K562 (cell line): ENCODE data around the gene LRRC26. TPM values are rescaled to one million over a fixed set of nuclear protein-coding genes. Genes with fewer than 3 reads are reported as not detected.
A peak's percentile ranks its signal among the peaks of the same experiment; 100 is the strongest.

Source experiments
- ATAC-seq: fragments of 200-7000 bp; cut with Tn5 transposase; 3 replicates; pipeline ENCODE4 v1.9.1; 2020; ENCODE audit warnings: moderate library complexity
- BruUV-seq: library from RNA; stranded (reverse); fragments of 400-500 nt; replicated peaks from 2 replicates; lab custom pipeline; 2021; lab: Mats Ljungman, UMichigan
- CTCF ChIA-PET: fragments of 300-600 bp; formaldehyde crosslinking; extraction: SDS; loops from one replicate; lab custom pipeline; 2021; ENCODE audit warnings: low intra/inter-chr PET ratio; lab: Yijun Ruan, JAX
- POLR2A ChIA-PET: fragments of 300-600, 350-650 bp; sonication (Branson Sonifier 250); formaldehyde crosslinking; extraction: SDS; loops from one replicate; lab custom pipeline; 2021; ENCODE audit warnings: antibody characterized with exemption, inconsistent platforms; lab: Yijun Ruan, JAX
- DNase-seq, 4 experiments: peaks; one replicate each; pipeline versions ENCODE4 v3.0.0 to v3.0.0-alpha.2; 2011 to 2018; ENCODE audit warnings: low spot score in 3 of 4, mixed read lengths in 3 of 4; ENCODE audit errors: extremely low read depth in 1 of 4
- FAIRE-seq: peaks from 2 replicates; lab custom pipeline; 2011; peaks lifted over from hg19 to GRCh38; lab: Jason Lieb, UNC
- H2AFZ ChIP-seq: 2 replicates; pipeline ENCODE4 v1.6.0; 2011; ENCODE audit warnings: low read depth, low read length, control low read depth, inconsistent platforms
- H3K27ac ChIP-seq: fragments of 200-600 bp; 3 replicates; pipeline ENCODE4 v1.8.0; 2011; ENCODE audit warnings: low read depth, mild to moderate bottlenecking, control low read depth, inconsistent platforms, low read length, moderate library complexity, mixed read lengths; ENCODE audit errors: extremely low read depth
- H3K27me3 ChIP-seq, 2 experiments: fragments of 300-600 bp in 1 of 2; 2 replicates in 1 of 2; 3 replicates in 1 of 2; pipeline versions ENCODE4 v1.6.0 to v1.8.0; 2011; ENCODE audit warnings: inconsistent platforms in 2 of 2, low read length in 2 of 2, mild to moderate bottlenecking in 1 of 2, mixed read lengths in 1 of 2, moderate library complexity in 1 of 2; ENCODE audit not compliant: control insufficient read depth in 2 of 2, insufficient read depth in 2 of 2
- H3K36me3 ChIP-seq: fragments of 300-600 bp; 3 replicates; pipeline ENCODE4 v1.8.0; 2011; ENCODE audit warnings: mild to moderate bottlenecking, low read length, inconsistent platforms; ENCODE audit not compliant: control insufficient read depth, insufficient read depth
- H3K4me1 ChIP-seq, 2 experiments: fragments of 200-600 bp in 1 of 2; replicated peaks in 1 of 2; 2 replicates in 1 of 2; 3 replicates in 1 of 2; pipeline versions ENCODE4 v1.5.1 to v1.8.0; 2011; ENCODE audit warnings: inconsistent platforms in 2 of 2, low read length in 2 of 2, mild to moderate bottlenecking in 1 of 2, mixed read lengths in 1 of 2, moderate library complexity in 1 of 2; ENCODE audit not compliant: control insufficient read depth in 2 of 2, insufficient read depth in 2 of 2
- H3K4me2 ChIP-seq: 2 replicates; pipeline ENCODE4 v1.6.1; 2011; ENCODE audit warnings: low read length, control low read depth, inconsistent platforms, mixed read lengths; ENCODE audit not compliant: insufficient read depth
- H3K4me3 ChIP-seq: fragments of 200-600 bp; sonication (generic), shearing (Covaris generic); 2 replicates; pipeline ENCODE4 v1.5.1; 2016; ENCODE audit warnings: control low read depth, inconsistent platforms
- H3K79me2 ChIP-seq: fragments of 200-600 bp; 3 replicates; pipeline ENCODE4 v1.8.0; 2011; ENCODE audit warnings: low read length, inconsistent platforms; ENCODE audit not compliant: control insufficient read depth, insufficient read depth
- H3K9ac ChIP-seq, 2 experiments: 2 replicates each; pipeline versions ENCODE4 v1.6.0 to v1.6.1; 2011; ENCODE audit warnings: low read depth in 2 of 2, low read length in 2 of 2, control low read depth in 1 of 2, inconsistent platforms in 1 of 2, mild to moderate bottlenecking in 1 of 2, mixed read lengths in 1 of 2; ENCODE audit not compliant: insufficient read depth in 1 of 2
- H3K9me1 ChIP-seq: one replicate; pipeline ENCODE4 v1.6.0; 2011; ENCODE audit warnings: inconsistent platforms, mild to moderate bottlenecking, low read length, moderate library complexity; ENCODE audit not compliant: control insufficient read depth, insufficient read depth
- H3K9me3 ChIP-seq: replicated peaks from 2 replicates; pipeline ENCODE4 v1.5.1; 2011; ENCODE audit warnings: low read depth, low read length, inconsistent platforms; ENCODE audit not compliant: control insufficient read depth, insufficient read depth
- H4K20me1 ChIP-seq: replicated peaks from 2 replicates; pipeline ENCODE4 v1.6.1; 2011; ENCODE audit warnings: low read length, inconsistent platforms, mixed read lengths; ENCODE audit not compliant: control insufficient read depth, insufficient read depth
- ARNT ChIP-seq, 2 experiments: fragments of 450-650 bp; IDR thresholded peaks; 2 replicates each; pipeline ENCODE4 v1.6.1; 2016; ENCODE audit warnings: mild to moderate bottlenecking in 1 of 2
- BHLHE40 ChIP-seq: IDR thresholded peaks from 2 replicates; pipeline ENCODE4 v1.6.1; 2011; ENCODE audit warnings: low read length, improper control_type of control experiment
- CBFA2T2 ChIP-seq: fragments of 450-650 bp; conservative IDR thresholded peaks from 2 replicates; pipeline ENCODE4 v1.6.1; 2017; ENCODE audit warnings: mild to moderate bottlenecking
- FOXJ2 ChIP-seq: fragments of 200-800 bp; sonication (Bioruptor generic); IDR thresholded peaks from 2 replicates; pipeline ENCODE4 v1.6.1; 2016; ENCODE audit warnings: missing genetic modification characterization, missing compliant biosample characterization
- HIVEP1 ChIP-seq: fragments of 250-450 bp; sonication (Bioruptor Pico); IDR thresholded peaks from 2 replicates; pipeline ENCODE4 v1.4.0; 2020; ENCODE audit warnings: mild to moderate bottlenecking
- JUN ChIP-seq, 2 experiments: sonication (generic) in 1 of 2; formaldehyde crosslinking in 1 of 2; IDR thresholded peaks; 2 replicates each; pipeline versions ENCODE4 v1.6.1 to v1.8.0; 2012 to 2022; ENCODE audit warnings: borderline replicate concordance in 2 of 2, mild to moderate bottlenecking in 2 of 2, improper control_type of control experiment in 1 of 2, low read depth in 1 of 2, low read length in 1 of 2, missing genetic modification reagents in 1 of 2
- MED1 ChIP-seq: sonication (generic); formaldehyde crosslinking; IDR thresholded peaks from 2 replicates; pipeline ENCODE4 v1.8.1; 2023; ENCODE audit warnings: missing genetic modification reagents, borderline replicate concordance
- MYNN ChIP-seq, 2 experiments: sonication (generic); formaldehyde crosslinking in 1 of 2; IDR thresholded peaks; 2 replicates each; pipeline versions ENCODE4 v1.5.0 to v1.6.1; 2016 to 2020; ENCODE audit warnings: antibody characterized with exemption in 1 of 2, missing genetic modification reagents in 1 of 2
- NBN ChIP-seq: fragments of 450-650 bp; IDR thresholded peaks from 2 replicates; pipeline ENCODE4 v1.6.1; 2016; ENCODE audit warnings: low read depth, mild to moderate bottlenecking
- NR4A1 ChIP-seq, 2 experiments: fragments of 250-450 bp in 1 of 2; fragments of 450-650 bp in 1 of 2; sonication (Bioruptor Pico) in 1 of 2; IDR thresholded peaks; 2 replicates each; pipeline versions ENCODE4 v1.4.0 to v1.6.1; 2016 to 2020; ENCODE audit warnings: mild to moderate bottlenecking in 2 of 2, missing compliant biosample characterization in 1 of 2, missing genetic modification characterization in 1 of 2, moderate library complexity in 1 of 2
- PTRF ChIP-seq: fragments of 450-650 bp; IDR thresholded peaks from 2 replicates; pipeline ENCODE4 v1.6.1; 2016; ENCODE audit warnings: mild to moderate bottlenecking, missing genetic modification characterization, missing compliant biosample characterization
- SMARCB1 ChIP-seq: IDR thresholded peaks from 2 replicates; pipeline ENCODE4 v1.6.1; 2011; ENCODE audit warnings: improper control_type of control experiment, low read depth; ENCODE audit not compliant: insufficient read length
- ZNF133 ChIP-seq: fragments of 250-450 bp; sonication (Bioruptor Pico); IDR thresholded peaks from 2 replicates; pipeline ENCODE4 v1.4.0; 2020; ENCODE audit warnings: mild to moderate bottlenecking
- WGBS: fragments of 100-300 bp; shearing (Covaris generic); methylation state at CpG from one replicate; pipeline ENCODE4 v1.1.6; 2016; ENCODE audit warnings: low coverage, mixed read lengths; ENCODE audit not compliant: insufficient coverage; ENCODE audit errors: missing lambda C conversion rate; 5-methylcytosine and 5-hydroxymethylcytosine counted together
- in situ Hi-C: fragments of 300-500 bp; cut with MboI; formaldehyde crosslinking; loops from 4 replicates; pipeline ENCODE4 v1.15.0; 2018; ENCODE audit warnings: inconsistent platforms, mixed read lengths
- intact Hi-C: fragments of 100-400 bp; cut with micrococcal nuclease; formaldehyde crosslinking; loops from 2 replicates; pipeline ENCODE4 v1.14.2; 2022
- polyA plus RNA-seq, 8 experiments: library from polyadenylated mRNA; depleted of rRNA in 4 of 8; stranded (reverse) in 5 of 8; unstranded in 3 of 8; fragments of >200 nt; fragmentation: Nextera tagmentation in 2 of 8; fragmentation: Illumina TruSeq in 1 of 8; extraction: Ambion mirVana in 2 of 8; extraction: Trizol in 1 of 8; gene quantifications; 2 replicates each; pipeline versions ENCODE4 v1.2.1 to v1.2.3, GENCODE V29; 2011 to 2014; ENCODE audit warnings: inconsistent platforms in 1 of 8, missing spikeins in 1 of 8
- total RNA-seq, 7 experiments: library from RNA; depleted of rRNA in 6 of 7; stranded (reverse); fragments of >200 nt in 6 of 7; fragmentation: Illumina TruSeq in 2 of 7; extraction: Trizol in 2 of 7; gene quantifications; 2 replicates each; pipeline versions ENCODE4 v1.2.1 to v1.2.3, GENCODE V29; 2011 to 2021; ENCODE audit warnings: low replicate concordance in 1 of 7
- TF ChIP-seq, protein P1 (sequence below): fragments of 450-650 bp; IDR thresholded peaks from 2 replicates; pipeline ENCODE4 v1.7.0; 2016; ENCODE audit warnings: borderline replicate concordance
- TF ChIP-seq, protein P2 (sequence below): fragments of 250-450 bp; sonication (Bioruptor Pico); IDR thresholded peaks from 2 replicates; pipeline ENCODE4 v1.4.0; 2020

The LRRC26 gene
- total and polyA plus RNA-seq, 9 of the 15 experiments (the other 6 are each of a cell fraction or from before 2014, with no cell fraction given), result not detected

DNA sequence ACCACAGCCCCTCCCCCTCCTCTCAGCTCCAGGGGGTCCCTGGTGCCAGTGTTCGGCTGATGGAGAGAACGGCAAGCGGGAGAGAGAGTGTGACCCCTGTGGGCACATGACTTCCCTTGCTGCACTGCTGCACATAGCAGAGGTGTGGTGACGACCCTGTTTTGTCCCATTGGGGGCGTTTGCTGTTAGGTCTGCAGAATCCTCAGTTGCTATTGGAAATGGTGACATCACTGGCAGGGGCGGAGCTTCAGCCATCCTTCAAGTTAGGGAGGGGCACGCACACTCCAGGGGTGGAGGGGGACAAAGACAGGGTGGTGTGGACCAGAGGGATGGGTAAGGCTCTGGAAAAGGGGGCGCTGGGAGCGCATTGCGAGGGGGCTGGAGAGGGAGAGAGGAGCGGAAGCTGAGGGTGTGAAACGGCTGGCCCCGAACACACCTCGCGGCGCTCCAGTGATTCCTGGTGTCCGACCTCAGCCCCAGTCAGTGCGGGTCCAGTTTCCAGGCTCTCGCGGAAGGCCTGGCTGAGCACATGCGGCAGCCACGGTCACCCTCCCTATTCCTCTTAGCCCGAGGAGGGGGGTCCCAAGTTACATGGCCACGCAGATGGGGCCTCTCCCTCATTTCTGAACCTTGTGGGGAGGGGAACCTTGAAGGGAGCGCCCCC, 31.7 kb downstream of the LRRC26 start (continued):
- no peak for TF ChIP-seq ARNT (IDR thresholded peaks at IDR 0.05)

DNA sequence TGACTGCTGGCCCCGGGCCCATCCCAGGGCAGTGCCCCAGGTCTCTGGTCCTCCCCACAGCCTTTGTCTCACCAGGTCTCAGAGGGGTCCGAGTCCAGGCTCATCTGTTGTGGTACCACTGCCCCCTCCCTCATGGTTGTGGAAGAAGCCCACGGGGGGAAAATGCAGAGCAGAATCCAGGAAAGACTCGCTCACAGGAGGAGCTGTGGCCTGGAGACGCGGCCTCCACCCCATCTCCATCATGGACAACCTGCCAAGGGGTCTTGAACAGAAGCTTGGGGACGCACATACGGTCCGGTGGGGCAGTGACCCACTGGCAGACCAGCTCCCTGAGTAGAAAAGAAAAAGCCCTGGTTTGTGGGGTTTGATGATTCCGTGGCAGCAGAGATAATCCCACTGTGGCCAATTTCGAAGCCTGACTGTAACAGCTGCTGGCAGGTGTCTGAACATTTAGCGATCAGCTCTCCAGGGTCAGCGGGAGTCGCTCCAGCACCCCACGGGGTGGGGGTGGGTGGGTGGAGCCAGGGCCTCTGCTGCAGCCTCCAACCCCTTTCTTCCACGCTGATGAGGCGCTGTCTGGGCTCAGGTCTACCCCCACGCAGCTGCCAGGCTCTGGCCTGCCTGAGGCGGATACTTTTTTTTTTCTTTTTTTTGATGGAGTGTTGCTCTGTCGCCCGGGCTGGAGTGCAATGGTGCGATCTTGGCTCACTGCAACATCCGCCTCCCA, 32.8 kb downstream of the LRRC26 start:
- CTCF ChIA-PET, result no interaction called here
- no TSS peak for BruUV-seq
- ATAC-seq (no peak; the same call in 2 of the 3 replicates), DNase-seq (peak in 3 of 4 experiments; percentile 22 to 51 (median 45)), FAIRE-seq (no peak)
- in situ Hi-C loops (no loop called here), intact Hi-C loops (no loop called here)
- WGBS, result 7% methylated on average over 23 of the region's 23 CpGs
- H3K36me3 ChIP-seq, result no peaks in the 10 kb centered on the region
- H3K27me3 ChIP-seq, result peaks cover 39 to 65% of the 10 kb centered on the region in 2 experiments; a peak in 4 of 5 replicates
- H3K9ac ChIP-seq, result 0 out of 4 replicates have a peak overlapping the region, but pooled peaks of 1 of the 2 experiments have one; percentile 17
- no peak overlapping the region for H3K27ac ChIP-seq
- H3K4me1 ChIP-seq, result peaks cover 0 to 51% of the 10 kb centered on the region in 2 experiments; a peak in 2 of 5 replicates
- no peaks in the 10 kb centered on the region for H3K9me3 ChIP-seq
- no peaks in the 10 kb centered on the region for H3K79me2 ChIP-seq
- H3K4me2 ChIP-seq, result no peak overlapping the region
- peaks cover 19% of the 10 kb centered on the region for H4K20me1 ChIP-seq
- TF ChIP-seq JUN (IDR thresholded peaks at IDR 0.05; ENCODE audit: borderline replicate concordance, low read depth, low read length) (no peak), JUN (CRISPR knock-in tag; IDR thresholded peaks at IDR 0.05; ENCODE audit: borderline replicate concordance) (no peak), NBN (no peak), BHLHE40 (no peak), HIVEP1 (CRISPR knock-in tag) (no peak), CBFA2T2 (no peak), SMARCB1 (no peak), FOXJ2 (no peak), PTRF (no peak), MED1 (no peak), NR4A1 (CRISPR knock-in tag; IDR thresholded peaks at IDR 0.05) (no peak), NR4A1 (tag; IDR thresholded peaks at IDR 0.05) (no peak), MYNN (IDR thresholded peaks at IDR 0.05) (no peak), MYNN (CRISPR knock-in tag; IDR thresholded peaks at IDR 0.05) (no peak), ZNF133 (CRISPR knock-in tag) (no peak)
- TF ChIP-seq, protein P1, sequence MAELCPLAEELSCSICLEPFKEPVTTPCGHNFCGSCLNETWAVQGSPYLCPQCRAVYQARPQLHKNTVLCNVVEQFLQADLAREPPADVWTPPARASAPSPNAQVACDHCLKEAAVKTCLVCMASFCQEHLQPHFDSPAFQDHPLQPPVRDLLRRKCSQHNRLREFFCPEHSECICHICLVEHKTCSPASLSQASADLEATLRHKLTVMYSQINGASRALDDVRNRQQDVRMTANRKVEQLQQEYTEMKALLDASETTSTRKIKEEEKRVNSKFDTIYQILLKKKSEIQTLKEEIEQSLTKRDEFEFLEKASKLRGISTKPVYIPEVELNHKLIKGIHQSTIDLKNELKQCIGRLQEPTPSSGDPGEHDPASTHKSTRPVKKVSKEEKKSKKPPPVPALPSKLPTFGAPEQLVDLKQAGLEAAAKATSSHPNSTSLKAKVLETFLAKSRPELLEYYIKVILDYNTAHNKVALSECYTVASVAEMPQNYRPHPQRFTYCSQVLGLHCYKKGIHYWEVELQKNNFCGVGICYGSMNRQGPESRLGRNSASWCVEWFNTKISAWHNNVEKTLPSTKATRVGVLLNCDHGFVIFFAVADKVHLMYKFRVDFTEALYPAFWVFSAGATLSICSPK, result no peak
- TF ChIP-seq, protein P2, sequence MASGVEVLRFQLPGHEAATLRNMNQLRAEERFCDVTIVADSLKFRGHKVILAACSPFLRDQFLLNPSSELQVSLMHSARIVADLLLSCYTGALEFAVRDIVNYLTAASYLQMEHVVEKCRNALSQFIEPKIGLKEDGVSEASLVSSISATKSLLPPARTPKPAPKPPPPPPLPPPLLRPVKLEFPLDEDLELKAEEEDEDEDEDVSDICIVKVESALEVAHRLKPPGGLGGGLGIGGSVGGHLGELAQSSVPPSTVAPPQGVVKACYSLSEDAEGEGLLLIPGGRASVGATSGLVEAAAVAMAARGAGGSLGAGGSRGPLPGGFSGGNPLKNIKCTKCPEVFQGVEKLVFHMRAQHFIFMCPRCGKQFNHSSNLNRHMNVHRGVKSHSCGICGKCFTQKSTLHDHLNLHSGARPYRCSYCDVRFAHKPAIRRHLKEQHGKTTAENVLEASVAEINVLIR, result no peak
- H3K4me3 ChIP-seq, result no peak overlapping the region
- POLR2A ChIA-PET, result interaction anchor here (0.6 to 1.4 kb wide), 3 partner anchors 7 to 52 kb away, joined by 3 to 5 read pairs (median 3); no protein-coding TSS in a partner anchor
- no peaks in the 10 kb centered on the region for H3K9me1 ChIP-seq
- no peak overlapping the region for H2AFZ ChIP-seq
